T-helper 1 cell treated with Interleukin-12 subunit alpha and Interleukin-12 subunit beta and Interleukin-4 antibody, amounts not matched to agents 30 ng/mL and 1 ng/mL, for 36 hours (primary cell): Measurements from ENCODE around the gene UCKL1. TPM values are rescaled to one million over a fixed set of nuclear protein-coding genes. Genes with fewer than 3 reads are reported as not detected.
"Not testable (repeated sequence)": the region's sequence is repeated elsewhere in the genome, so short reads cannot be mapped to it uniquely, and the experiment has no call there.

Experiments
- intact Hi-C: fragments of 100-400 bp; cut with micrococcal nuclease; formaldehyde crosslinking; loops from one replicate; pipeline ENCODE4 v1.15.1; 2024
- total RNA-seq: library from RNA; stranded (reverse); gene quantifications from 2 replicates; pipeline ENCODE4 v1.2.3, GENCODE V29; 2022

UCKL1 gene
- total RNA-seq, 1 donor from 2014 or later, result 43.0 TPM

DNA sequence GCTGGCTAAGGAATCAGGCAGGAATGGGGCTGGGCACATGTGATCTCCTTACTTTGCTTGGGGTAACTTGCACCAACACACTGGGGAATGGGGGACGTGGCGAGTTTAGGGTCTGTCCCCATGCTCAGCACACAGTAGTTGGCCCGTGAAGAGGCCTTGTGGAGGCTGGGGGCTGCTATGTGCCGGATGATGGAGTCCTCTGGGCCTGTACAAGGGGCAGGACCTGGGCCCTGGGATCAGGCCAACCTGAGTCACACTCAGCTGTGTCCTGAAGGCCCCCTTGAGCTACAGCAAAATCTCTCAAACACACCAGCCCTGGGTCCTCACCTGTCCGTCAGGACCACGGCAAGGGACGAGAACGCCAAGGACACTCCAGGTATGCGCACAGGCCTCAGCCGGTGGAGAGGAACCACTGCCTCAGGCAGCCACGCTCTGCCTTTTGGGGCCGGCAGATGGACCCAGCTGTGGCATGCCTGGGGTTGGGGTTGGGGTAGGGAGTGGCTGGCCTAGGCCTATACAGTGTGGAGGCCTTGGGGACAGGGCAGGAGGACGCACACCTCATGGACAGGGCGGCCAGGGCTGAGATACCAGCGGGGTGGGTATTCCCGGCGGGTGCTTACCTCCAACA lies 11.1 kb downstream of the UCKL1 start:
- intact Hi-C loops, result no loop called here

DNA sequence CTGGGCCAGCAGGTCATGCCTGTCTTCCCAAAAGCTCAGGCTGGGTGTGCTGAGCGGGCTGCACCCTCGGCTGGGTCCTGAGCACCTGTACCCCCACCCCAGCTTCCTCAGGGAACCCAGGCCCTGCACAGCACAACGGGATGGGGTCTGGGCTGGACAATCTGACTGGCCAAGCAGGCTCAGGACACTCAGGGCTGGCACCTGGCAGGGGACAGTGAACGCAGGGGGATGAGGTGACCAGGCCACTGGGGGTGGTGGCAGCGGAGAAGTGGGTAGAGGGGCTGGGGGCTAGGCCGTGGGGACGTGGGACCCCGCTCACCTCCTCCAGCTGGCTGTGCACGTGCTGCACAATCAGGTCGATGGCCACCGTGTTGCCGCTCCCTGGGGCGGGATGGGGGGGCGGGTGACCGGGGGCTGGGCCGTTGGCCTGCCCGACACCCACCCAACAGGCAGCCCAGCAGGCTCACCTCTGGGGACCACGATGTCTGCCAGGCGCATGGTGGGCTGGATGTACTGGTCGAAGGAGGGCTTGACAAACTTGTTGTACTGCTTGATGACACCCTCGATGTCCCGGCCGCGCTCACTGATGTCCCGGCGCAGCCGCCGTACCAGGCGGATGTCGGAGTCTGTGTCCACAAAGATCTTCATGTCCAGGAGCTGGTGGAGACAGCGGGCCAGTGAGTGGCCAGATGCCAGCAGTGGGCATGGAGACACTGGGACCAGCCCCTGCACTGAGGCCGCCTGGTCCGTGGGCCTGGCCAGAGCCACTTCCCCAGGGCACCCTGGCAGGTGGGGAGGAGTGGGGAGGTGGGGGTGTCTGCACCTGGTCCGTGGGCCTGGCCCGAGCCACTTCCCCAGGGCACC lies 11.9 kb downstream of the UCKL1 start:
- intact Hi-C loops, result no loop called here

DNA sequence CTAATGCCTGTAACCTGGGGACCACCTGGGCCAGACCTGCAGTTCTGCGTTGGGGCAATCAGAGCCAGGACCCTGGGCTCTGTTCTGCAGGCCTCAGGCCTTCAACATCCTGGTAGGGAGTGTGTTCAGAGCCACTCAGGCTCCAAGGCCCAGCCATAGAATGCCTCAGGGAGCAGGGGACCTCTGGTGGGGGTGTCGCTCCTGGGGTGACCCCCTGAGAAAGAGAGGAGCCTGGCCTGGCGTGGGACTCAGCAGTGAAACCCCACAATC lies 12.5 kb downstream of the UCKL1 start:
- intact Hi-C loops, result no loop called here

GRCh38 chr20:63942969-63943807 lies 13.0 kb downstream of the UCKL1 start:
- intact Hi-C loops, result no loop called here

DNA sequence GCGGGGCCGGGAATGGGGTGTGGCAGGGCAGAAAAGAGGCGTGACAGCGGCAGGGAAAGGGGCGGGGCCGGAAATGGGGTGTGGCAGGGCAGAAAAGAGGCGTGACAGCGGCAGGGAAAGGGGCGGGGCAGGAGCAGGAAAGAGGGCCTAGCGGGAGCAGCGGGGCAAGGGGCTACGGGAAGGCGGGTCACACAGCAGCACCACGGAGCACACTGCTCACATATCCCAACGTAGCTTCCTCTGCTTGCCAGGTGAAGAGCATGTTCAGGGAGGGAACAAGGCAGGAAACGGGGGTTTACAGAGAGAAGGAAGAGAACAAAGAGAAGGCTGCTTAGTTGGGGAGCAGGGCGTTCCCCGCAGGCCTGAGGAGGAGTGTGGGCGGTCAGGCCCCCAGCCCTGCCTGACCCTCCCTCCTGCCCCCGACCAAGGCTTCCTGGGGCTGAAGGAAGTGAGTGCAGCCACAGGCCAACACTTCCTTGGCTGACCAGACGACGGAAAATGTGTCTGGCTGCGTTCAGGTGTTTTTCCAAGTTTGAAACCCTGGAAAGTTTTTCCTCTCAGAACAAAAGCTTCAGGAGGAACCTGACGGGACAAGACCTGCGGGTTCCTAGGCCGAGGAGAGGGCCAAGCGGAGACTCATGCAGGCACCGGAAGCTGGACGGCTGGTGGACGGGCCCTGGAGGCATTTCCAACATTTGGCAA lies 13.8 kb downstream of the UCKL1 start:
- intact Hi-C loops, result no loop called here

GRCh38 chr20:63941282-63942081 lies 14.7 kb downstream of the UCKL1 start:
- intact Hi-C loops, result loop anchor here (1.0 to 2.0 kb wide), 4 partner anchors 39 to 388 kb away; partner anchors contain the start of gene TPD52L2

GRCh38 chr20:63940472-63941266 lies 15.5 kb downstream of the UCKL1 start:
- intact Hi-C loops, result loop anchor here (1.0 to 2.0 kb wide), 4 partner anchors 38 to 387 kb away; partner anchors contain the start of gene TPD52L2

- intact Hi-C loops, result loop anchor here (2.0 kb wide), 2 partner anchors 37 to 75 kb away; partner anchors contain the start of gene TPD52L2
Measured at GRCh38 chr20:63940071-63940471, 16.1 kb downstream of the UCKL1 start.

GRCh38 chr20:63939061-63939935 lies 16.9 kb downstream of the UCKL1 start:
- intact Hi-C loops, result no loop called here

DNA sequence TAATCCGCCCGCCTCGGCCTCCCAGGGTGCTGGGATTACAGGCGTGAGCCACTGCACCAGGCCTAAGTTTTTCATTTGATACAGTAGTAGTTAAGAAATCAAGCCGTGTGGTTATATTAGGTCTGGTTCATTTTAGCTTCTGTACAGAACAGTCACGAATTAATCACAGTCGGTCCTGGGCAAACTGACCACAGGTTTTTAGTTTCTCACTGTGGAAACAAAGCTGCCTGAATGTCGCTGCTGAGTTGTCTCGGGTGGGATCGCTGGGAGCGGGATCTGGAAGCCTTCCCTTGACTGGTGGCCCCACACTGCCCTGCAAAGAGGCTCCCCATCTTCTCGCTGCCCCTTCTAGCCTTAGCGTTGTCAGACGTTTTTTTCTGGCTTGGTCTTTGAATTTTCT lies 18.6 kb downstream of the UCKL1 start:
- intact Hi-C loops, result no loop called here

DNA sequence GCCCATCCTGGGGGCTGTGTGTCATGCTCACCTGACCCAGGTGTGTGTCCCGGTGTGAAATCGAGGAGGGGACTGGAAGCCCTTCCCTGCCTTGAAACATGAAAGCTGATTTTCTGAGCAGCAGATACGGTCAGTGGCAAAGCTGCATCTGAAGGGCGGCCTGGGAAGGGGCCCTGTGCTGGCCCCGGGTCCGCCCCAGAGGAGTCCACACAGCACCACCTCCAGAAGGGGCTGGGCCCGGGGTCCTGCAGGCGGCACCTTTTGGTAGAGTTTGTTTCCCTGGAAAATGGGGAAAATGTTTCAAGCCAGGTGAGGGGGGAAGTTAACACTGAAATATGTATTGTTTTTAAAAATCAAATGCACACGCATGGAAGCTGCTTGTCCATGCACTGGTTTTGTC lies 20.8 kb downstream of the UCKL1 start:
- intact Hi-C loops, result no loop called here

DNA sequence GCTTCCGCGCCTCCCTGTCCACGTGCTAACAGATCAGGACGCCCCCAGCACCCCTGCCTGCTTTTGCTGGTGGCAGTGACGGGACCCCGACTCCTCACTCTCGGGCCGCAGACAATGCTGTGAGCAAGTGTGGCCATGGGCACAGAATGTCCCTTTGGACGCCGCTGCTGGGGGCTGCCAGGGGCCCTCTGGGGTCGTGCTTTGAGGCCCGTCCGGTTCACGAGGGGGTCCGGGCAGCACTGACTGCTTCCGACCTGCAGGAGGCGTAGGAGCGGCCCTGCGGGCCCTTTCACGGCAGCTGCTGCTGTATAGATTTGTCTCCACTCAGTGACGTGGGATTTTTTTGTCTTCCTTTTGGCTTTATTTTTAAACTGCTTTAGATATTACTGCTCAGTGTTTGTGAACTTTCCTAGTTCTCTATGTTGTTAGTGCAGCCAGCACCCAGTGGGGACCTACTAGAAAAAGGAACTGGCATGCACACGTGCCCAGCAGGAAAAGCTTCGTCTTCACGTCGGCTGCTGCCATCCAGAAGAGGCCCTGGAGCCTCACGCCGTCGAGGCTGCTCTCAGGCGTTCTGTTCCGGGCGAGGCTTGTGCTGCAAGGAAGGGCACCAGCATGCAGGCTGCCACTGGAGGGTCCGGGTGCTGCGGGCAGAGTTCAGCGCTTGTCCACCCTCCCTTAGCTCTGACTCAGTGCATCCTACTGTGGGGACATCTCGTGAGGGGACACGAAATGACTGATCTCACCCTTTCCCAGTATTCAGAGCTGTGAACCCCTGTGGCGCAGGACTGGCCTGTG lies 21.7 kb downstream of the UCKL1 start:
- intact Hi-C loops, result no loop called here

- intact Hi-C loops, result no loop called here
Measured at GRCh38 chr20:63933646-63934045, 22.6 kb downstream of the UCKL1 start.

DNA sequence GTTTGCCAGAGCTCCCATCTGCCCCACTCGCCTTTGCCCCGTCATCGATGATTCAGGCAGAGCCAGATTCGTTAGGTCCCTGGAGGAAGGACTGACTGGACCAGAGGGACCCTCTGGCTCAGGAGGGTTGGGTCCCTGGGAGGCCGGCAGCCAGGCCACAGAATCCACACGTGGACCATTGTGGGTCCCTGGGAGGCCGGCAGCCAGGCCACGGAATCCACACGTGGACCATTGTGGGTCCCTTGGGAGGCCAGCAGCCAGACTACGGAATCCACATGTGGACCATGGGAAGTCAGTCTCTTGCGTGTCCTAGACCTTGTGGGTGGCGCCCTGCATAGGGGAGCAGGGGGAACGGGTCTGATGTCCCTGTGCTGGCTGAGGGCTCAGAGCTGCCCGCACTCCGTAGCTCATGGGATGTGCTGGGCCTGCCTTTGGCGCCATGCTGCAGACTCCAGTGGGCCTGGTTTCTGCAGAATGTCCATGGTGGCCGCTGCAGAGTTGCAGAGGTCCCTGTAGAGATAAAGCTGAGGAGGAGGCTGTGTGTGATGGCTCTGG lies 23.5 kb downstream of the UCKL1 start:
- intact Hi-C loops, result no loop called here

GRCh38 chr20:63931735-63932134 lies 24.5 kb downstream of the UCKL1 start:
- intact Hi-C loops, result no loop called here

GRCh38 chr20:63930971-63931553 lies 25.2 kb downstream of the UCKL1 start:
- intact Hi-C loops, result no loop called here

- intact Hi-C loops, result not testable (repeated sequence)
Measured at GRCh38 chr20:63929473-63929883, 26.7 kb downstream of the UCKL1 start.
